Fibroblast of upper back skin (primary cell): ENCODE measurements around the gene ZNF195.
A peak's percentile ranks its signal among the peaks of the same experiment; 100 is the strongest.
"Not testable (repeated sequence)": the region's sequence is repeated elsewhere in the genome, so short reads cannot be mapped to it uniquely, and the experiment has no call there.

Experiments used
- DNase-seq: peaks from one replicate; pipeline ENCODE4 v3.0.0-alpha.2; 2013

The ZNF195 gene

DNA sequence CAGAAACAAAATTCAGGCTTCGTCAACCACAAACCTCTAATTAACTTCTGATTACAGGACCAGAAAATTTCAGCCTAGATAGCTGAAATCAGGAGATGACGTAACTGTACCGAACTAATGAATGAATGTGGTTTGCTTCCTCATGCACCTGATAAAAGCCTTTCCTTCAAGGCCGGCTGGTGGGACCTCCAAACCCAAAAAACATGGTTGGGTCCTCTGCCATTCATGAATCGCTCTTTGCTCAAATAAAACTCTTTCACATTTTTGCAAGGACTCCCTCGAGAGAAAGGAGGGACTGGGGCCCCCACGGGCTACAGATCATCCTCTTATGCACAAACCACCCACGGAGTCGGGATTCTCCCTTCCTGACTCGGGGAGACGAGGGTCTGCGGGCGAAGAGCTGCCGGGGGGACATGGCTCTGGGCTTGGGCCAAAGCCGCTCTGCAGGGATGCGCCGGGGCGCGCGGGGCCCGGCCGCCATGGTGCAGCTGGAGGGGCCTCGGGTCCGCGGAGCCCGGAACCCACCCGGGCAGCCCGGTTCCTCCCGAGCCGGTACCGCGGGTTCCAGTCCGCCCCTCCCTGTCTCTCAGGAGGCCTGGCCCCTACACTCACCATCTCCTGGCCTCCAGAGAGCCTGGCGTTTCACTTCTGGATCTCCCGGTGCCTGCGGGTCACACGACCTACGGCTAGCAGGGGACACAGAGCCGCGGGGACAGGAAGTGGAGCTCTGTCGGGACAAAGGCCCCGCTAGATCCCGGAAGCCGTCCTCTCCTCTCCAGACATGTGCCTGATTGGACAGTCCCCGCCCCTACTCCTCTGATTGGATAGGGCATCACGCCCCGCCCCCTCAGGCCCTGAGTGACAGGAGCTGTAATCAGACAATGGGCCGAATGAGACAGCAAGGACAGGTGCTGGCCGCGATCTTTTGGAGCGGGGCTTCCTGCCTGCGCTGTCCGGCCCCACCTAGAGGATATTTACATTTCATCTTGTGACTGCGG lies at the start of gene ZNF195:
Gene ZNF195, minus strand, starts transcription at position 721 of the 998 bp plus-strand sequence. Its CDS starts 106 bp downstream, at position 615.
- peak; percentile 95 for DNase-seq

- not testable (repeated sequence) for DNase-seq
Observed at GRCh38 chr11:3428076-3428475, 49.1 kb upstream of the ZNF195 start.

DNA sequence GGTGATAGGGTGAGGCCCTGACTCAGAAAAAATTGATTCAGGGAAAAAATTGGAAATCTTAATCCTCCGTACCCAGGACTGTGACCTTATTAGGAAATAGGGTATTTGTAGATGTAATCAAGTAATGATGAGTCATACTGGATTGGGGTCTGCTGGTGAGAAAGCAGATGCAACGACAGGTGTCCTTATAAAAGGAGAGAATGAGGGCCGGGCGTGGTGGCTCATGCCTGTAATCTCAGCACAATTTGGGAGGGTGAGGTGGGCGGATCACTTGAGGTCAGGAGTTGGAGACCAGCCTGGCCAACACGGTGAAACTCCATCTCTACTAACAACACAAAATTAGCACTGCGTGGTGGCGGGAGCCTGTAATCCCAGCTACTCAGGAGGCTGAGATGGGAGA lies 47.6 kb upstream of the ZNF195 start:
- not testable (repeated sequence) for DNase-seq

- DNase-seq = not testable (repeated sequence)
Observed at GRCh38 chr11:3423928-3424327, 45.0 kb upstream of the ZNF195 start.

DNA sequence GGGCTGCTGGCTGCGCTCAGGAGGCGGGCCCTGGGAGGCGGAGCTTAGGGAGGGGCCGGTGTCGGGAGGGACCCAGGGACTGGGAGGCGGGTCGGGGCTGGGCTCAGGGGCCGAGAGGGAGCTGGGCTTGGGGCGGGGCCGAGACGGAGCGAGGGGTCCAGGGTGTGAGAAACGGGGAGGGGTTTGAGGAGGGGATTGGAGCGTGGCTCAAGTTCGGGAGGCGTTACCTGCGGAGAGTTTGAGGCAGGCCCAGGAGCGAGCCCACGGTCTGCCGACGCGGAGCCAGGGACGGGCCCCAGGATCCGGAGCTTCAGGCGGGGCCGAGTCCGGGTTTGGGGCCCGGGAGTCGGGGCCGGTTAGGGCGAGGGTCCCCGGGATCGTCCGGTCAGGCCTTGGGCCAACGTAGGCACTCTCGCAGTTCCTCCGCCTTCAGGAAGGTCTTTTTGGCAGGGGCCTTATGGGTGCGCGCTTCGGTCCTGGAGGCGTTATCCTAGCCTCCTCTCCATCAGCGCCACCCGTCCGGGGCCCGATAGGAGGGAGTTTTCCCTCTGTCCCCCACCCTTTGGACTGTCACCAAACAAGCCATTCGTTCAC lies 44.3 kb upstream of the ZNF195 start:
- DNase-seq = not testable (repeated sequence)

DNA sequence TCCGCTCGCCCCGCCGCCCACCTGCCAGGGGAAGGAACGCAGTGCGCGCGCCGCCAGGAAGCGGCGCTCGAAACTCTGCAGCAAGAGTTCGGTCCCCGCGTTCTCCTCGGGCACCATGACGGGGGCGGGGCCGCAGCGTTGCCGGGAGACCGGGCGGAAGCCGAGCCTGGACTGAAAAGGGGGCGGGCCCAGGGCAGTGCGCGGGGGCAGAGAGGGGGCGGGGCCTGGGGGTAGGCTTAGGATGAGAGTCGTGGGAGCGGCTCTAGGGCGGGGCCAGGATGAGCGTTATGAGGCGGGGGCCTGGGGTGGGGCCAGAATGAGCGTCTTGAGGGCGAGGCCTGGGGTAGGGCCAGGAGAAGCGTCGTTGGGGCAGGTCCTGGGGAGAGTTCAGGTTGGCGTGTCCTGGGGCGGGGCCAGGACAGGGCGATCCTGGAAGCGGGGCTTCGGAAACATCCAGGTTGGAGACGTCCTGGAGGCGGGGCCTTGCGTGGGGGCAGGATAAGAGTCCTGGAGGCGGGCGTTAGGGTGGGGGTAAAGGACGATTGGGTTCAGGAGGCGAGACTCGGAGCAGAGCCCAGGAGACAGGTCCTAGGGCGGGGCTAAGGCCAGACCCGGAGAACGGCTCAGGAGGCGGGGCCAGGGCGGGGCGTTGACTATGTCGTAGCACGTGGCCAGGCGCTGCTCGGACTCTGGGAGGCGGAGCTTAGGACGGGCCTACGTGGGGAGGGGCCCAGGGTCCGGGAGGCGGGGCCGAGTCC lies 43.6 kb upstream of the ZNF195 start:
- peak; percentile 96 for DNase-seq

DNA sequence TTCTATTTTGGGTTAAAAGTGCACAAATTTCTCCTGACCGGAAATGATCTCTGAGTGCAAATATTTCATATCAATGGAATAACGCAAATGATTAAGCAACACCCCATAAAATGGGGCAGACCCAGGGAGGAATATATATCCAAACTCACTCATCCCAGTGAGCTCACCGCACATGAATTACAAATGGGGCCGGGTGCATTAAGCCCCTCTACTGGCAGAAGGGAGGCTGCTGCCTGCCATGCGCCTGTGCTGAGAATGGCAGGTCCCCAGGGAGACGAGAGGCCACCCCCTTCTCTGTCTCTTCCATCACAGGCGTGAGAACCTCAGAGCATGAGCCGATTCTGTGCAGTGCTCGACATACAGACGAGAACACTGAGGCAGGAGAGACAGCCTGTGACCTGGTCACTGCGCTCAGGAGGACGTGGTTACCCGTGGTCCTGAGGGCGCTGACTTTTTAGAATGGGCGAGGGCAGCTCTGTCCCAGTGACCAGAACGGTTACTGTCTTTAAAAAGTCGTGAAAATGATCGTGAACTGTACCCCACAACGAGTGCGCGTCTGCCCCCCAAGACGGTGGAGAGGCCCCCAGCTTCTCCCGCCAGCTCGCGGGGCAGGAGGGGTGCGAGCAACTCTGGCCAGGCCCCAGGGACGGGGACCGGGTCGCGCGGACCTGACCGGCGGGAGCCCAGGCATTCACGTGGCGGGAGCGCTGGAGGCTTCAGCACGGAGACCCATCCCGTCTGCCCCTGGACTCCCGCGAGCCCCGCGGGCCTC lies 42.8 kb upstream of the ZNF195 start:
- peak; percentile 56 for DNase-seq

DNA sequence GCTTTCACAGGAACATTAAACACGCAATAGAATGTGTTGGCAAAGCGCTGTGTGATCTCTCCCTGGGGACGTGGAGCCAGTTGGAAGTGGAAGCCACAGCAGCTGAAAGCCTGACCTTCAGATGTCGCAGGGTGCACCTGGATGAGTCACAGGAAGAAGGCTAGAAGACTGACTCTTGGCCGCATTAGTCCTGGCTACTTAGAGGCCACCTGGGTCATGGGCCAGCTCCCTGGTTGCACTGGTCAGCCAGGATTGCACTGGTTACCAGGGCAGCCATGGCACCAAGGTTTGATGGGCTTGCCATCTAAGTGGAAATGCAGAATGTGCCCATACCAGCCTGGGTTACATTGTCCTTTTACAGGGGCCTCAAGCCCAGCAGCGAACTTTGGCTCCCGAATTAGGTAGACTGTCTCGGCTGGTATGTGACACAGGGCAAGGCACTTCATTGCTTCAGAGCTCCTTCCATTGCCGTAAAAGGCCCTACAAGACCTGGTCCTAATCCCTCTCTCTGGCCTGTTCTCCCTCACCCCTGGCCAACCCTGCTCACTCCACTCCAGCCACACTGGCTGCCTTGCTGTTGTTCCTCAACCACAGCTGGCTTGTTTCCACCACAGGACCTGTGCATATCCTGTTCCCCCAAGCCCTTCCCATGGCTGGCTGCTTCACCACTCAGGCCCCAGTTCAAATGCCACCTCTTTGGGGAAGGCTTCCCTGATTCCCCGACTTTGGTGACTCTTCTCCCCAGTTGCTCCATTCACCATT lies 41.5 kb upstream of the ZNF195 start:
- not testable (repeated sequence) for DNase-seq

GRCh38 chr11:3419496-3419895 lies 40.5 kb upstream of the ZNF195 start:
- not testable (repeated sequence) for DNase-seq

DNA sequence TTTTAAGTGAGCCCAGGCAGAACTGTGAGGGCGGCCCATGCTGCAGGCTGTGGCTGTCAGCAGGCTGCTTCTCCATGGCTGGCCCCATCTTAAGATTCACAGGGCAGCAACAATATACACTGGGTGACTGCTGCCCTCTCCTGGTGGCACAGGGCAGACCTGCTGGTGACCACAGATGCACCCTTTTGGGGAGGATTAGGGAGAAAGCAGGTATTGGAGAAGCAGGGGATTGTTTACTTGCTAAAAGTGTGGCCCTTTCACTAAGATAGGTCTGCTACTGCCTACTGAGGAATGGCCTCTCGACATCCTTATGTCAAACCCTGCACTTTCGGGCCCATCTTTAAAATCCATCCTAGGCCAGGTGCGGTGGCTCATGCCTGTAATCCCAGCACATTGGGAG lies 38.1 kb upstream of the ZNF195 start:
- peak; percentile 49 for DNase-seq

DNA sequence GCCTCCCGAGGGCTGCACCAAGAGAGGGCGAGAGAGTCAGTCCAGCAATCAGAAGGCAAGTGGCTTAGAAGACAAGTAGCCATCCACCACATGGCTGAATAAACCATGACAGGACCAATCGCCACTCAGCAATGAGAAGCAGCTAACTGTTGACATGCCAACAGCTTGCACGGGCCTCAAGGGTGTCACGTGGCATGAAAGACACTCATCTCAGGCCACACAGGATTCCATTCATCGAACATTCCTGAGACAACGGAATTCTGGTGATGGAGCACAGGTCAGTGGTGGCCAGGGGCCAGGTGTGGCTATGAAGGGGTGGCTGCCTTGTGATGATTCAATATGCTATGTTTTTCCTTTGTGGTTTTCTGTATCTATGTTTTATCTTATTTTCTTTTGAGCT lies 36.4 kb upstream of the ZNF195 start:
- DNase-seq = not testable (repeated sequence)

DNA sequence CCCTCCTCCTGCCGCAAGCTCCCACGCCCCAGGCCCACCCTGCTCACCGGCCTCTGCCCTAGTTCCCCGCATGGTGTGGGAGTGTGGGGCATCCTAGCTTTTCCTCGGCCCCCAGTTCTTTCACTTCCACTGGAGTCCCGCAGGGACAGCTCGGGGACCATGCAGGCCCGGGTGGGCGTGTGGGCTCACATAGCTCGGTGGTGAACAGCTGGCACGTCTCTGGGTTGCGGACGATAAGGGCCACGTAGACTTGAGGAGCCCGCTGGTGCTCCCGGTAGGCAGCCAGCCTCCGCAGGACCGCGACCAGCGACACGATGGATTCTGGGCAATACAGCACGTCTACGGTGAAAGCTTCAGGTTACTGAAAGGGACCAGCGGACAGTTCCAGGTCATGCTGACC lies 34.7 kb upstream of the ZNF195 start:
- not testable (repeated sequence) for DNase-seq

DNA sequence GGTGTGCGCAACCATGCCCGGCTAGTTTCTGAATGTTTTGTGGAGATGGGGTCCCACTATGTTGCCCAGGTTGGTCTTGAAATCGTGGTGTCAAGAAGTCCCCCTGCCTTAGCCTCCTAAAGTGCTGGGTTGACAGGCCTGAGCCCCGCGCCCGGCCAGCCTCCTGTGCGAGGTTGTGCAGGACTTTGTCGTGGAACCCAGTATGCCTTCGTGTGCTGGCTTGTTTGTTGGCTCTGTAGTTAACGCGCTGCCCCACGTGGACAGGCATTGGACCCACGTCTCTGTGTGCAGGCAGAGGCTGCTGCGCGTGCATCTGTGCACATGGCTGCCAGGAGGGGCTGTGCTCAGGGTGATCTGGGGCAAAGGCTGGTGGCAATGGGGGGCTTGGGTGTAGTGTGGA lies 33.9 kb upstream of the ZNF195 start:
- DNase-seq = no peak

DNA sequence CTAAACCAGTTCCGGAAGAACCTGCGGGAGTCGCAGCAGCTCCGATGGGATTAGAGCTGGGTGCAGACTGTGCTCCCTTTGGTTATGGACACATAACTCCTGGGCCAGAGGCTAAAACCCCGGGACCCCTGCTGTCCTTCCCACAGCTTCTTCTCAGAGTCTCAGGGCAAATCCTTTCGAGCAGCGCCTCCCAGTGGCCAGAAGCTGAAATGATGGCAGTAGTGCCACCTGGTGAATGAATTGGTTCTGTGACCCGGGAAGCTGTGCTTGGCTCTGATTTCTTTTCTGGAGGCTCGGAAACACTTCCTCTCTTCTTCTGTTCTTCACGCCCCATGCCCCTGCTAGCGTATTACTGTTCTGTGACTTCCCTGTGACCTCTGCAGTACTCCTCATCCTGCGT lies 29.8 kb upstream of the ZNF195 start:
- peak; percentile 60 for DNase-seq

- DNase-seq = not testable (repeated sequence)
Observed at GRCh38 chr11:3408058-3408605, 29.2 kb upstream of the ZNF195 start.

DNA sequence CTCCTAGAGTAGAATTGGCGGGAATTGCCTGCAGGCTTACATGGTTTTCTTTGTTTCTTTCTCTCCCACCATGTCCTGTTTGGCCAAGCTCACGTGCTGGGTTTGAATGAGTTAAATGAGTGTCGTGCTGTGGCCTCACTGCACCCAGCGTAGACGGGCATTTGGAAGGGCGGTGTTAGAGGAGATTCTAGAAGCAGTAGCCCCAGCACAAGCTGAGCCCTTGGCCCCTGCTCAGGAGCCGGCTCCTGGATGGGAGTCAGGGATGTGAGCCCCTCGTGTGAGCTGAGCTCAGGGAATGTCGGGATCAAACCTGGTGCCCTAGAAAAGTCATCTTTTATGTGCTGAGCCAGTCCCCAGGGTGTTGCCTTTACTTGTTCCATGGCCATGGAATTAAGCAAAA lies 28.0 kb upstream of the ZNF195 start:
- DNase-seq = not testable (repeated sequence)

DNA sequence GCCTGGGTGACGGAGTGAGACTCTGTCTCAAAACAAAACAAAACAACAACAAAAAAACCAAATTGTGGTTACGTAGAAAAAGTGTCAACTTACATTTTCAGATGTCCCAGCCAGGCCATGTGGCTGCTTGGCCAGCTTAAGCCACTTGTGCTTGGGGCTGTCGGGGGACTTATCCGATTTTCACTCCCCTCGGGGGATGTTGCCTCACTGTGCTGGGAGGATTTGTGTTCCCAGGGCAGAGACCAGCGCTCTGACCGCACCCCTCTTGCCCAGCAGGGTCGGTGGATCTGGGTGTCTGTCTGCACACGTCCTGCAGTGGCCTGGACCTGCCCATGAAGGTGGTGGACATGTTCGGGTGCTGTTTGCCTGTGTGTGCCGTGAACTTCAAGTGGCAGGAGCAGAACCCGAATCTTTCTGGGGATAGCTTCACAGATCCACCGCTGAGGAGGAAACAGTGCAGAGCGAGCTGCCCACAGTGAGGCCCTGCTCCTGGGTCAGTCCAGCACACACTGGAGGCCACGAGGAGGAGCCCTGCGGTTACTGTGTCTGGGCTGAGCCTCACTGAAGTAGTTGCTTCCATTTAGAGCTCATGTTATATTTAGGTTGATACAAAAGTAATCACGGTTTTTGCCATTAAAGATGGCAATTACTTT lies 27.4 kb upstream of the ZNF195 start:
- not testable (repeated sequence) for DNase-seq

GRCh38 chr11:3404076-3404925 lies 25.4 kb upstream of the ZNF195 start:
- not testable (repeated sequence) for DNase-seq

DNA sequence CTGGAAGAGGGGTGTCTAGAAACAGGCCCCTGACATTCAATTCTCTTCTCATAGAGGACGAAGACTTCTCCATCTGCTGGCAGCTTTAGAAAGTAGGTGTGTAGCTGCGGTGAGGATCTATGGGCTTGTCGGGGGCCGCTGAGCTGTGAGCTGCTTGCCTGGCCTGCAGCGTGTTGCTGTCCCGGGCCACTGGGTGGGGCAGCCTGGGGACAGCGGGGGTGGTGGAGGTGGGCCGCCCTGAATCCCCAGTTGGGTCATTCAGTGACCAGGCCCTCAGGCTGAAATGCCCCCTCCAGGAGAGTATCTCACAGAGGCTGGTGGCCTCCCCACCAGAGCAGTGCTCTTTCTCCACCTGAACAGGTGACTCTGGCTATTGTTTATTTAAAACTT lies 23.9 kb upstream of the ZNF195 start:
- not testable (repeated sequence) for DNase-seq
